K562 (cell line): Measurements from ENCODE around the gene MALSU1. TPM values are rescaled to one million over a fixed set of nuclear protein-coding genes. Genes with fewer than 3 reads are reported as not detected.

Experiments
- ARID4B ChIP-seq: sonication (generic); formaldehyde crosslinking; IDR thresholded peaks from 2 replicates; pipeline ENCODE4 v1.8.0; 2022; ENCODE audit warnings: mild to moderate bottlenecking, missing genetic modification reagents
- CBFA2T2 ChIP-seq: fragments of 450-650 bp; conservative IDR thresholded peaks from 2 replicates; pipeline ENCODE4 v1.6.1; 2017; ENCODE audit warnings: mild to moderate bottlenecking
- CHD7 ChIP-seq: fragments of 200-600 bp; sonication (generic); IDR thresholded peaks from one replicate; pipeline ENCODE4 v1.6.1; 2012; ENCODE audit warnings: mild to moderate bottlenecking, low read depth, low read length, inconsistent platforms
- FOXJ2 ChIP-seq: fragments of 200-800 bp; sonication (Bioruptor generic); IDR thresholded peaks from 2 replicates; pipeline ENCODE4 v1.6.1; 2016; ENCODE audit warnings: missing genetic modification characterization, missing compliant biosample characterization
- RBM22 ChIP-seq: fragments of 200-400 bp; formaldehyde crosslinking; IDR thresholded peaks from 2 replicates; pipeline ENCODE4 v1.6.1; 2018; ENCODE audit warnings: low read length, low read depth; ENCODE audit not compliant: poor library complexity, severe bottlenecking
- SREBF2 ChIP-seq: sonication (generic); formaldehyde crosslinking; IDR thresholded peaks from 2 replicates; pipeline ENCODE4 v1.4.0; 2020; ENCODE audit warnings: mild to moderate bottlenecking, missing genetic modification reagents
- ZNF507 ChIP-seq: conservative IDR thresholded peaks from 2 replicates; pipeline ENCODE4 v1.6.1; 2017; ENCODE audit warnings: missing genetic modification characterization, missing compliant biosample characterization
- ZNF511 ChIP-seq: sonication (generic); formaldehyde crosslinking; IDR thresholded peaks from 2 replicates; pipeline ENCODE4 v1.8.0; 2022; ENCODE audit warnings: mild to moderate bottlenecking, missing genetic modification reagents
- polyA plus RNA-seq, 8 experiments: library from polyadenylated mRNA; depleted of rRNA in 4 of 8; stranded (reverse) in 5 of 8; unstranded in 3 of 8; fragments of >200 nt; fragmentation: Nextera tagmentation in 2 of 8; fragmentation: Illumina TruSeq in 1 of 8; extraction: Ambion mirVana in 2 of 8; extraction: Trizol in 1 of 8; gene quantifications; 2 replicates each; pipeline versions ENCODE4 v1.2.1 to v1.2.3, GENCODE V29; 2011 to 2014; ENCODE audit warnings: inconsistent platforms in 1 of 8, missing spikeins in 1 of 8
- total RNA-seq, 7 experiments: library from RNA; depleted of rRNA in 6 of 7; stranded (reverse); fragments of >200 nt in 6 of 7; fragmentation: Illumina TruSeq in 2 of 7; extraction: Trizol in 2 of 7; gene quantifications; 2 replicates each; pipeline versions ENCODE4 v1.2.1 to v1.2.3, GENCODE V29; 2011 to 2021; ENCODE audit warnings: low replicate concordance in 1 of 7

The MALSU1 gene
- total and polyA plus RNA-seq, 9 of the 15 experiments (the other 6 are each of a cell fraction or from before 2014, with no cell fraction given), result 12.3 to 308 (median 81.2) TPM

GRCh38 chr7:23273141-23273599, 26.0 kb upstream of the MALSU1 start (continued):
- TF ChIP-seq CHD7, result no peak
- no peak for TF ChIP-seq RBM22
- TF ChIP-seq ZNF511 (CRISPR knock-in tag), result no peak
- TF ChIP-seq ARID4B (CRISPR knock-in tag), result no peak
- peak; percentile 67 for TF ChIP-seq CBFA2T2
- no peak; the same call in 1 of the 2 replicates for TF ChIP-seq FOXJ2
- no peak for TF ChIP-seq ZNF507 (tag)
- no peak for TF ChIP-seq SREBF2 (CRISPR knock-in tag)
